Ishikawa (cell line): ENCODE data around the gene RHBDL3.

ENCODE experiments used
- CEBPB ChIP-seq: IDR thresholded peaks from 2 replicates; pipeline ENCODE4 v1.6.1; 2012
- TCF12 ChIP-seq: IDR thresholded peaks from 2 replicates; pipeline ENCODE4 v1.6.1; 2012; ENCODE audit warnings: low read depth
- TEAD4 ChIP-seq: IDR thresholded peaks from 2 replicates; pipeline ENCODE4 v1.6.1; 2012
- YY1 ChIP-seq: IDR thresholded peaks from 2 replicates; pipeline ENCODE4 v1.6.1; 2012; ENCODE audit warnings: low read depth
- TF ChIP-seq, protein P1 (sequence below): IDR thresholded peaks from 2 replicates; pipeline ENCODE4 v1.6.1; 2012; ENCODE audit warnings: low read depth, mild to moderate bottlenecking

DNA sequence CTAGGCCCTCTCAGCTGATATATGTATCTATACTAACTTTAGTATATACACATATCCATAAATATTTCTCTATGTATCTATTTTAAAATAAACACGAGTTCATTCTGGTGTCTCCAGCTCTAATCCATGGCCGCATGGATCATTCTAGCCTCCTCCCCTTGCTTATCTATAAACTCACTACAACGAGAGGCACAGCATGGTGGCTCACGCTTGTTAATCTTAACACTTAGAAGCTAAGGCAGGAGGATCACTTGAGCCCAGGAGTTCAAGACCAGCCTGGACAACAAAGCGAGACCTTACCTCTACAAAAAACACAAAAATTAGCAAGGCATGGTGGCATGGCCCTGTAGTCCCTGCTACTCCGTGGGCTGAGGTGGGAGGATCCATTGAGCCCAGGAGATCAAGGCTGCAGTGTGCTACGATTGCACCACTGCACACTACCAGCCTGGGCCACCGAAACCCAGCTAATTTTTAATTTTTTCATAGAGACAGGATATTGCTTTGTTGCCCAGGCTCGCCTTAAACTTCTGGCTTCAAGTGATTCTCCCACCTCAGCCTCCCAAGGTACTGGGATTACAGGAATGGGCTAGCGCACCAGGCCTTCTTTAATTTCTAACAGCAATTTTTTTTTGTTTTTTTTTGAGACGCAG lies 80.4 kb downstream of the RHBDL3 start:
- TF ChIP-seq TEAD4, result no peak
- no peak for TF ChIP-seq YY1
- TF ChIP-seq, protein P1, sequence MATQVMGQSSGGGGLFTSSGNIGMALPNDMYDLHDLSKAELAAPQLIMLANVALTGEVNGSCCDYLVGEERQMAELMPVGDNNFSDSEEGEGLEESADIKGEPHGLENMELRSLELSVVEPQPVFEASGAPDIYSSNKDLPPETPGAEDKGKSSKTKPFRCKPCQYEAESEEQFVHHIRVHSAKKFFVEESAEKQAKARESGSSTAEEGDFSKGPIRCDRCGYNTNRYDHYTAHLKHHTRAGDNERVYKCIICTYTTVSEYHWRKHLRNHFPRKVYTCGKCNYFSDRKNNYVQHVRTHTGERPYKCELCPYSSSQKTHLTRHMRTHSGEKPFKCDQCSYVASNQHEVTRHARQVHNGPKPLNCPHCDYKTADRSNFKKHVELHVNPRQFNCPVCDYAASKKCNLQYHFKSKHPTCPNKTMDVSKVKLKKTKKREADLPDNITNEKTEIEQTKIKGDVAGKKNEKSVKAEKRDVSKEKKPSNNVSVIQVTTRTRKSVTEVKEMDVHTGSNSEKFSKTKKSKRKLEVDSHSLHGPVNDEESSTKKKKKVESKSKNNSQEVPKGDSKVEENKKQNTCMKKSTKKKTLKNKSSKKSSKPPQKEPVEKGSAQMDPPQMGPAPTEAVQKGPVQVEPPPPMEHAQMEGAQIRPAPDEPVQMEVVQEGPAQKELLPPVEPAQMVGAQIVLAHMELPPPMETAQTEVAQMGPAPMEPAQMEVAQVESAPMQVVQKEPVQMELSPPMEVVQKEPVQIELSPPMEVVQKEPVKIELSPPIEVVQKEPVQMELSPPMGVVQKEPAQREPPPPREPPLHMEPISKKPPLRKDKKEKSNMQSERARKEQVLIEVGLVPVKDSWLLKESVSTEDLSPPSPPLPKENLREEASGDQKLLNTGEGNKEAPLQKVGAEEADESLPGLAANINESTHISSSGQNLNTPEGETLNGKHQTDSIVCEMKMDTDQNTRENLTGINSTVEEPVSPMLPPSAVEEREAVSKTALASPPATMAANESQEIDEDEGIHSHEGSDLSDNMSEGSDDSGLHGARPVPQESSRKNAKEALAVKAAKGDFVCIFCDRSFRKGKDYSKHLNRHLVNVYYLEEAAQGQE, result no peak
- TF ChIP-seq CEBPB, result no peak
- no peak for TF ChIP-seq TCF12
